ENCODE results near the gene KLHDC7A. TPM values are rescaled to one million over a fixed set of nuclear protein-coding genes. Genes with fewer than 3 reads are reported as not detected.
"Not testable (repeated sequence)": the region's sequence is repeated elsewhere in the genome, so short reads cannot be mapped to it uniquely, and the experiment has no call there.

KLHDC7A gene
- total RNA-seq: not detected
- long read RNA-seq: 0 reads

DNA sequence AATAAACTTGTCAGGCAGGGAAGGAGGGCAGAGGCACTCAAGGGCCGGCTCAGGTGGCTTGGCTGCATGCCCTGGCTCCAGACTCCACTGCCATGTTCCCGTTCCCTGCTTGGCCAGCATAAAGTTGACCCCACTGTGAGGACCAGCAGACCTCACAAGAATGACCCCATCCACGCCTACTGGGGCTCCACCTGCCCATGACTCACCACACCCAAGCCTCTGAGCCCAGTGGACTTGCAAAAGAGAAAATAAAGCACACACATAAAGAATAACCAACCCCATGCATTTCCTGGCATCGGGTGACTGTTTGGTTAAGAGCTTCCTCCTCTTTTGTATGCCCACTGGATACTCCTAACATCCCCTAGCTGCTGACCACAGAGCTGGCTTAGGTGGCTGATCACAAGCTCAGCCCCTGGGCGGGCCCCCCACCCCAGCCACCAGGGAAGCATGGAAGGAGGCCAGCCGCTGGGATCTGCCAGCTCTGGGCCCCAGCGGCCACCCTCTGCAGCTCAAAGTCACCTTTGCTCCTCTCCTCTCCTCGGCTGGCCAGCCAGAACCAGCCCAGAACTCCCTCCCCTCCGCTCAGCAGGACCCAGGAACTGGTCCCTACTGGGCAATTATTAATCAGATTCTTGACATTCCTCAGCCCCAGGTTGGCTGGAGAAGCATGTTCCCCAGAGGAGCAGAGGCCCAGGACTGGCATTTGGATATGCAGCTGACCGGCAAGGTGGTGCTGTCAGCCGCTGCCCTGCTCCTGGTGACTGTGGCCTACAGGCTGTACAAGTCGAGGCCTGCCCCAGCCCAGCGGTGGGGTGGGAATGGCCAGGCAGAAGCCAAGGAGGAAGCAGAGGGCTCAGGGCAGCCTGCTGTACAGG, at the start of gene KLHDC7A:
KLHDC7A (plus strand) TSS at position 616 of the 875 bp plus-strand sequence; CDS start at position 668, 52 bp downstream.
- intact Hi-C loops (cut with micrococcal nuclease): no loop called here
- ATAC-seq (peak; percentile 57), DNase-seq (no peak)

DNA sequence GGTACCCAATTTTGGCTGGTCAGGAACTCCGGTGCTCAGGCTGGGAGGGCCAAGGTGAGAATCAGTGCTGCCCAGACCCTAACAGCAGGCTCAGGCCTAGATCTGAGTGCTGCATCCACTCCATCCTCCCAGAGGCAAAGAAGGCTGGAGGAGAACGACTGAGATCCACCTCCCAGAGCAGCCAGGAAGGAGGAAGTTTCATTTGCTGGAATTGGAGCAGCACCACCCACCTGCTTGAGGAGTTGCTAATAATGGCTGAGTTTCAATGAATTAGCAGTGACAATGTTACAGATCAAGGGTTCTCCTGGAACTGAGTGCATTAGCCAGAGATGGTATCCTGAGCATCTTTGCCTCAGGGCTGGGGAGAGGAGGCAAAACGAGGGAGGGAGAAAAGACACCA, 46.7 kb upstream of the KLHDC7A start:
- intact Hi-C loops (cut with micrococcal nuclease): no loop called here
- DNase-seq (no peak), ATAC-seq (no peak)

DNA sequence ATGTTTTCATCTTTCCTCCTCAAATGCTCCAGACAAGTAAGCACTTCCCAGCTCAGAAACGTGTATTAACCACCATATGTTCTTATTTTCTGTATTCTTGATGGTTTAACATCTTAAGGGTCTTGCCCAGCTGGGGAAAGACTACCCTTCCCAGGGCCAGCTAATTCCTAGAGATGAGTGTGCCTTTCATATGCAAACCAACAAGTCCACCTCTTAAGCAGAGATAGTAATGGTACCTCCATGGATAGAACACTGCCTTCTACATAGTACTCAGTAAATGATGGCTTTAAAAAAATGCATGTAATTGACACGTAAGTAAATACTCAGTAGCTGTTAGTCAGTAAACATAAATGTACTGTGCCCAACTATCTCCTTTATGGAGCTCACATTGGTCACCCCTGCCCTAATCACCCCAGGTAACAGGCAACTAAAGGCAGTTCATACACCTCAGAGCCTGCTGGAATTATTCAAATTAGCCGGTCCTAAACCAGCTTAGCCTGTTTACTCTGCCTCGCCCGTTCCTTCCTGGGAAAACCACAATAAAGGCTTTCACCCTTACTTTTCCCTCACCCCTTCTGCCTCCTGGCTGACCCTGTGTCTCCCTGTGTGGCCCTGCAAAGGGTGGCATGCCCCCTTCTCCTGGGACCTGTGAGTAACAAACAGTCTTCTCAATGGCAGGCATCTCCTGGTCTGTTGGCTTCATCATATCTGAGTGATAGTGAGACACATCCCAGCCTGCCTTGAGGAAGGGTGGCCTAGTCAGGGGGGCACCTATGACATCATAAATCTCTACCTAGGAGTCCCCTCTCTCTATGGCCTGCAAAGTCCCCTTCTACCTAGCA, 40.1 kb upstream of the KLHDC7A start:
- DNase-seq (no peak), ATAC-seq (no peak)
- intact Hi-C loops (cut with micrococcal nuclease): no loop called here

DNA sequence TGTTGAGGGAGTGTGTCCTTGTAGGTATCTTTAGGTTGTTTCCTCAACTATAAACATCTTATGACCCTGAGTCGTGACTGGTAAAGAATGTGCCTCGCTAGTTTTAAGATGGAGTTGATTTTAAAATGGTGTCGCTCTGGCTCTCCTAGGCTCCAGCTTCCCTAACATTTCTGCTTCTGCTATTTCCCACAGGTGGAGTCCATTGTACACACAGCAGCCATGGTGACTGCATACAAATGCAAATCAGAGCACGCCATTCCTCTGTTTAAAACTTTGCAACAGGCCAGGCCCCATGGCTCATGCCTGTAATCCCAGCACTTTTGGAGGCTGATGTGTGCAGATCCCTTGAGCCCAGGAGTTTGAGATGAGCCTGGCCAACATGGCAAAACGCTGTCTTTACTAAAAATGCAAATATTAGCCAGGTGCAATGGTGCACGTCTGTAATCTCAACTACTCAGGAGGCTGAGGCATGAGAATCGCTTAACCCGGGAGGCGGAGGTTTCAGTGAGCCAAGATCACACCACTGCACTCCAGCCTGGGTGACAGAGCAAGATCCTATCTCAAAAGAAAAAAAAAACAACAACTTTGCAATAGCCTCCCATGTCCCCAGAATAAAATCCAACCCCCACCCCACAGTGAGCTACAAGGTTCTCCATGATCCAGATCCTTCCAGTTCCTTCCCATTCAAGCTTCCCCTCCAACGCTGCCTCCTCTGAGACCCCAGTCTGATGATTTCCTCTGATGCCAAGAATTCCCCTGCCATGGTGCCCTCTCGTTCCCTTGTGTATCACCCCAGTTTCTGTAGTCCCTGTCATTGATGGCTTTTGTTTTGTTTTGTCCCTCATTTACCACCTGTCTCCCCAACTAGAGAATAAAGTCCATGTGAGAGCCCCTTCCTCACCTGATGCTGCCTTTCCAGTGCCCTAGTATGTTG, 36.9 kb upstream of the KLHDC7A start:
- ATAC-seq (no peak), DNase-seq (no peak)
- intact Hi-C loops (cut with micrococcal nuclease): no loop called here

DNA sequence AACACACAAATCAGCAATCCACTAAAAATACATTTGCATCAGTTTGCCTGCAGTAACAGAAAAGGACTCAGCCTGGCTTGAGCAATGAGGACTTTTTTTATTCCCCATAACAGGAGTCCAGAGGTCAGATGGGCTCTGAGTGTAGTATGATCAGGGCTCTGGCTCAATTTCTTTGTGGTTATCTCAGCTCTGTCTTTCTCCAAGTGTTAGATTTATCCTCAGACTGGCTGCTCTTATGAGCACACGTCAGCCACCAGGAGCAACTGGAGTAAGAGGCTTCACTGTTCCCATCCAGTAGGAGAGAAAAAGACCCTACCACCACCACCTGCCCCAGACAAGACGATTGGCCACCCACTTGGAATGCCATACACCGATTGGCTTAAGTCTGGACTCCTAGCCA, 36.2 kb upstream of the KLHDC7A start:
- intact Hi-C loops (cut with micrococcal nuclease): no loop called here
- no peak for DNase-seq
- ATAC-seq: no peak

DNA sequence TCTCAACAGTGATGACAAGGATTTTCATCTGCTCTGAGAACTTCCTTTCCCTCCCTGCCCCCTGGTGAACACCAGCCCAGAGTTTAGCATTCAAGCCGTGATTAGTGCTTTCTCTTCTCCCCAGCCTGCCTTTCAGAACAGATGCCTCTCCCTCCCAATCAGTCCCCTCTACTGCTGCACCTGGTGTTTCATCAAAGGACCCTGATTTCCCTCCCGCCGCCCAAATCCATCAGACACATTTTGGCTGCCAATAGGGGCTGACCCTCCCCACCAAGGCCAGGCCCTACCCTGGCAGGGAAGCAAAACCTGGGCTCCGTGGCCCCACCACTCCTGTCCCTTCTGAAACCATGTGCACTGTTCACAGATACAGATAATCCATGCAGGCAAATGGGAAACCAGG, 34.0 kb upstream of the KLHDC7A start:
- intact Hi-C loops (cut with micrococcal nuclease): no loop called here
- no peak for ATAC-seq
- DNase-seq: no peak

DNA sequence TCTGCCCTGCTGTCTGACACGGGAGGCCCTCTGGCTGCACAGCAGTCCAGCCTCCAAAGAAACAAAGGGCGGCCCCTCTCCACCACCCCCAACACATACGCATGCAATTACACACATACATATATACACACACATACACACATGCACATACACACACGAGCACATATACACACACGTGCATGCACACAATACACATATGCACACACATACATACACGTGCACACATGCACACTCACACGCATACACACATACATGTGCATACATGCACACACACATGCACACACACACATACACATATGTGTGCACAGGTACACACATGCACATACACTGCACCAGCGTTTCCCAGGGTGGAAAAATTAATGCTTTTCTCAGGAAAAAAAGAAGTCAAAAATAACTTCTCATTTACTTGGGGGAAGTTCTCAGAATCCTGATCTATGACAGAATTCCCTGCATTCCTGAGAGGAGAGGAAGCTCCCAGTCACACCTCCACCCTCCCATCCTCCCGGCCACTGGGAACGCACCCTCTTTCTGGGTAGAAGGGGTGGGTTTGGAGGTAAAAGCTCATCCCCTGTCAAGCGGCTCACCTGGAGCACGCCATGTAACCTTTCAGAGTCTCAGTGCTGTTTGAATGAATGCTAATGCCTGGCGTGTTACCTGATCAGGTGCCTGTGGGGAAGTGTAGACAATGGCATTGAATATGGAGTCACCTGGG, 33.1 kb upstream of the KLHDC7A start:
- ATAC-seq (no peak), DNase-seq (no peak)
- intact Hi-C loops (cut with micrococcal nuclease): no loop called here

DNA sequence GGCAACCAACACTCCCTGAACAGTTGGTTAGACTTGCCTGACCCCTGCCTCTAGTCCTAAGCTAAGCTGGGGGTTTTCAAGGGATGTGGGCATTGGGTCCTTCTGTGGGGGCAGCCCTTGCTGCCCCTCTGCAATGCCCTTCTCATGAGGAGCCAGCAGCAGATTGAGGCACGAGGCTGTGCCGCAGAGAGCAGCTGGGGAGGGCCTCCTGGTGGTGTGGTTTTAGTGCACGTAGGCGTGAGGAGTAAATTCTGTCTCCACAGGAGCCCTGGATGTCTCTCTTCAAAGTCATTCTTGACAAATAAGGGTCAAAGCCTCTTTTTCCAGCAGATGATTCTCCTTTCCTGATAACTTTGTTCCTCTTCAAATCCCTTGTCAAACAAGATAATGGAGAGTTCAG, 31.8 kb upstream of the KLHDC7A start:
- ATAC-seq (no peak), DNase-seq (no peak)
- intact Hi-C loops (cut with micrococcal nuclease): no loop called here

DNA sequence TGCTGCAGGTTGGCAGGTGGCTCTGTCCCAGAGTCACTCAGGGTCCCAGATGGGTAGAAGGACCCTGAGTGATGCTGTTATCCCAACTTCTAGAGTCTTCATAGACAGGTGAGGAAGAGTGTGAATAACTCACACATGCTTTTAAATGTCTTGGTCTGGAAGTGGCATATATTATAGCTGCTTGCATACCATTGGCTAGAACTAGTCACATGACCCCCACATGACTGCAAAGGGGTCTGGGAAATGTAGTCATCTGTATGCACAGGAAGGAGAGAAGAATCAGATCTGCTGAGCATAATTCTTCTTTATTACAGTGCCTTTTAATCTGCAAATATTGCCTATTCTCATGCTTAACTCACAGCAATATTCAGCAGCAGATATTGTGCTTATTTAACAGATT, 28.2 kb upstream of the KLHDC7A start:
- DNase-seq (no peak), ATAC-seq (no peak)
- intact Hi-C loops (cut with micrococcal nuclease): no loop called here

DNA sequence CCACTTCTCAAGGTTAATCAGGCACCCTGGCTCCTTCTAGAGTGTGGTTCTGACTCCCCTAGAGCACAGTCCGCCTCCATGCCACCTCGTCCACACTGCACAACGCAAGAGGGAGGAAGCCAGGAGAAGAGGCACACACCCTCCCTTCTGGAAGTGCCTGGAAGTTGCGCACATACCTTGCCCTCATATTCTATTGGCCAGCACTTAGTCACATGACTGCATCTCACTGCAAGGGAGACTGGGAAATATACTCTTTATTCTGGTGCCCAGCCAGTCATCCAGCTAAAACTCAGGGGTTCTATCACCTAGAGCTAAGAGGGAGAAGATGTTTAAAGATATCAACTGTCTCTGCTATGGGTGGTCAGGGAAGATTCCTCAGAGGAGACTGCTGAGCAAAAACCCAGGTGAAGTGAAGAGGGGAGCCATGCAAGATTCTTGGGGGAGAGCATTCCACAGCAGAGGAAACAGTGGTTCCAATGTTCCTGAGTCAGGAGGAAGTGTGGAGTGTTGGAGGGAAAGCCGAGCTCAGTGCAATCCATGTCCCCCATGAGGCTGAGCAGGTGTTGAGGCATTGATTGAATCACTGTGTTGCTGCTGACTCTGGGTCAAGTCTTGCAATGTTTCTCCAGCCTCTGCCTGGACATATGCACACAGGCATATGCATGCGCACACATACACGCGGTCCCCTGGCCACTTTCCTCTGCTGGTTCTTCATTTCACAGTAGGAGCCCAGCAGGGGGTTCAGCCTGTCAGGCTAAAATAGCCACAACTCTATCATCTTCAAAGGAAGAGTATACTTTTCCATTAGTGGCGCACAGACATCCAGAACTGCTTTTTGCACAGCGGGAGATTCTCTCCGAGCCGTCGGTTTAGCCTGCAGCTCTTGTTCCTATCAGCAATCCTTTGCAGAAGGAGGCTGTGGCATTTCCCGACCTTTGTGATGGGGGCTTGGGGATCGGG, 22.3 kb upstream of the KLHDC7A start:
- intact Hi-C loops (cut with micrococcal nuclease): no loop called here
- no peak for DNase-seq
- ATAC-seq: no peak

DNA sequence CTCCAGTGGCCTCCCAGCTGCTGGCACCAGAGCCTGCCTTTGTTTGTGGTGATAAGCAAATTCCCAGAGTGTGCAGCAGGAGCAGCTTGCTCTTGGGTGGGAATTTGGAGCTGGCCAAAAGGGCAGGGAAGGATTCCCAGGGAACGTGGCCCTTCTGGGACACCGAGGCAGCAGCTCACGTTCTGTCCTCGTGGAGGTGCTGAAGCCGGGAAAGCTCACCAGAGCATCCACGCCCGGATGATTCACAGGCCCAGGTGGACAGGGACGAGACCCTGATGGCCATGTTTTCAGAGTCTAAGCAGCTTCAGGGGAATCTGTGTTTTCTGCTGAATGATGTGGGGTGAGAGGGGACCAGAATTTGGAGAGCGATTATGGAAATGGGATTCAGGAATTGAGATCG, 19.1 kb upstream of the KLHDC7A start:
- DNase-seq (no peak), ATAC-seq (no peak)
- intact Hi-C loops (cut with micrococcal nuclease): no loop called here

DNA sequence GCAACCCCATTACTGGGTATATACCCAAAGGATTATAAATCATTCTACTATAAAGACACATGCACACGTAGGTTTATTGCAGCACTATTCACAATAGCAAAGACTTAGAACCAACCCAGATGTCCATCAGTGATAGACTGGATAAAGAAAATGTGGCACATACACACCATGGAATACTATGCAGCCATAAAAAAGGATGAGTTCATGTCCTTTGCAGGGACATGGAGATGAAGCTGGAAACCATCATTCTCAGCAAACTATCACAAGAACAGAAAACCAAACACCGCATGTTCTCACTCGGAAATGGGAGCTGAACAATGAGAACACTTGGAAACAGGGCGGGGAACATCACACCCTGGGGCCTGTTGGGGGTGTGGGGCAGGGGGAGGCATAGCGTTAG, 18.2 kb upstream of the KLHDC7A start:
- intact Hi-C loops (cut with micrococcal nuclease); DNase-seq; ATAC-seq: not testable (repeated sequence)

DNA sequence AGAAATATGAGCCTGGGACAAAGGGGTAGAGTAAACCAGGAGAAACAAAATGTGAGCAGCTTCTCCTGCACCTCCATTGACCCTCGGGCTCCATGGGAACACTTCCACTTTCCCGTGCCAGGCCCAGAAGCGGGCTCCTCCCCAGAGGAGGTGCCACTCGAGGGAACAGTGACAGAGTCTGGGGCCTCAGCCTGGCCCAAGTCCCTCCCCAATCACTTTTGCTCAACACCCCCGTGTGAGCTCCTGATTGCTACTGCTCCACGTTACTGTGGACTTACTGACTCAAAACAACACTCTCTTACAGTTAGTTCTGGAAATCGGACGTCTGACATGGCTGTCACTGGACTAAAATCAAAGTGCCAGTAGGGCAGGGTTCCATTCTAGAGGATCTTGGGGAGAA, 17.7 kb upstream of the KLHDC7A start:
- DNase-seq (no peak), ATAC-seq (no peak)
- intact Hi-C loops (cut with micrococcal nuclease): no loop called here

DNA sequence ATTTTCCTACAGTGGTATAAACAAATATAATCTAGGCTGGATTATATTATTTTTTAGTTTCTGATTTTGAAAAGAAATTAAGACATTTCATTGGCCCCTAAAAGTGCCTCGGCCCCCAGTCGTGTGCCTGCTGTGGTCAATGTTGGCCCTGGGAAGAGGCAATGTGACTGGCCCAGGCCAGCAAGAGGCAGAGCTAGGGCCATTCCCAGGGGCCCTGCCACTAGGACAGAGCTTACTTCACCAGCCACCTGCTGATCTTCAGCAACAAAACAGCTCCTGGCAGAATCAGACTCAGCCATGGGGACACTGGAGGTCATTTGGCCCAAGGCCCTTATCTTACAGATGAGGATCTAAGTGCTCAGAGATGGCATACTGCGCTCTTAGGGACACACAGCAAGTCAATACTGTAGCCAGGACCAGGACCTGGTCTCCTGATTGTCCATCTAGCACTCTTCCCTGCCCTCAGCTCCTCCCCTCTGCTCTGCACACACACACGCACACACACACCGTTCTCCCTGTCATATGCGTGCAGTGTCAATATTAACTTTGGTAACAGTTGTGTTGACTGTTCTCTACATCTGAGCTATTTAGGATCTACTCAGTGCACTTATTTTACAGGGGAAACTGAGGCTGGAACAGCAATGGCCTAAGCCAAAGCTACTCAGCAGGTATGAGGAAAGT, 16.6 kb upstream of the KLHDC7A start:
- intact Hi-C loops (cut with micrococcal nuclease): no loop called here
- DNase-seq (no peak), ATAC-seq (no peak)

DNA sequence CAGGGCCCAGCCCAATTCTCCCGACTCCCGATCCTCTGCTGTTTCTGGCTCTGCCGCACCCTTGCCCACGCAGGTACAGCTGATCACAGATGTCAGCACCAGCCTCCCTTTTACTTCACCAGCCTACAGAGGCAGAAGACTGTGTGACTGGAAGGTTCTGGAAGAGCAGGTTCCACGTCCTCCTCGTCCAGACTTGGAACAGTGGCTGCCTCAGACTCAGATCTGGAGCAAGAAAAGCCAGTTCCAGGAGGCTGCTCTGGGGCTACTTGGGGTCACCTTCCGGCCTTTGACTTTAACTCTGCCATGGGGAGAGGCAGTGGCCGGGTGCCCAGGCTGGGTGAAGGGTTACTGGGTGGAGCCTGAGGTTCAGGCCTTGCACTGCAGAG, 16.1 kb upstream of the KLHDC7A start:
- ATAC-seq (no peak), DNase-seq (no peak)
- intact Hi-C loops (cut with micrococcal nuclease): no loop called here

DNA sequence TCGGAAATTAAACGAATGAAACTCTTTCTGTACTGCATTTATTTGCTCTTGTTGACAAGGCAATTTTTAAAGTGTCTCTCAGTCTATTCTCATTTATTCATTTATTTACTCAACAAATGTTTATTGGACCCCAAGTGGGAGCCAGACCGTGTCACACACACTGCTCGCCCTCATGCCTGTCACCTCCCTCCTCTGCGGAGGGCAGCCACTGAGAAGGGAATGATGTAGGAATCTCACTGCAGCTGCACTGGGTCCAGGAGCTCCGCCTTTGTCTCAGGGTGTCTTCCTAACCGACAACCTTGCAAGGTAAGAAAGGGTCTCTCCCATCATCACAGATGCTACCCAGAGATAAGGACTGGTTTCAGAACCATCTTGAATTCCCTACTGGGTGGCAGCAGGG, 14.1 kb upstream of the KLHDC7A start:
- DNase-seq (no peak), ATAC-seq (no peak)
- intact Hi-C loops (cut with micrococcal nuclease): no loop called here

DNA sequence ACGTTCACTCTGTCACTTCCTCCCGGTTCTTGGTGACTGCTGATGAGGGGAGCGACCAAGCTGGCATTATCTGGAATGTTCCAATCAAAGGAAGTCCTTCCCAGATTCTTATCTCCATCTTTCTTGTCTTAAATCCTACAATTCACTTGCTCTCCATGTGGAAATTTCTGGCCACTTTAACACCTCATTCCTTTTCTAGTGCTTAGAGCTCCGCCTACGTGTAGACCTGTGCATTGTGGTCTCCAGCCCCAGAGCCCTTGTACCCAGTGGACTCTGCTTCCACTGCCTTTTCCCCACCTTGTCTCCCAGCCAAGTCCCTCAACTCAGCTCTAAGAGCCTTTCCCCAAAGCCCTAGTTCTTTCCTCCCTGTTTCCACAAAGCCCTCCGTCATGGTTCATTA, 12.2 kb upstream of the KLHDC7A start:
- intact Hi-C loops (cut with micrococcal nuclease): no loop called here
- no peak for ATAC-seq
- DNase-seq: no peak

Data from left ventricle myocardium superior (tissue), 1 donor.